H54 (cell line): Measurements from ENCODE around the gene LMO7.
"Not testable (repeated sequence)": the region's sequence is repeated elsewhere in the genome, so short reads cannot be mapped to it uniquely, and the experiment has no call there.

ENCODE experiments used
- DNase-seq: peaks from one replicate; pipeline ENCODE4 v3.0.0; 2011; ENCODE audit warnings: low spot score, mixed read lengths; ENCODE audit not compliant: insufficient read length
- FAIRE-seq: peaks from 3 replicates; lab custom pipeline; 2011; peaks lifted over from hg19 to GRCh38; lab: Jason Lieb, UNC
- POLR2A ChIP-seq: IDR thresholded peaks from 2 replicates; pipeline ENCODE4 v1.6.1; 2011; ENCODE audit warnings: low read depth, mild to moderate bottlenecking, low read length

LMO7 gene

DNA sequence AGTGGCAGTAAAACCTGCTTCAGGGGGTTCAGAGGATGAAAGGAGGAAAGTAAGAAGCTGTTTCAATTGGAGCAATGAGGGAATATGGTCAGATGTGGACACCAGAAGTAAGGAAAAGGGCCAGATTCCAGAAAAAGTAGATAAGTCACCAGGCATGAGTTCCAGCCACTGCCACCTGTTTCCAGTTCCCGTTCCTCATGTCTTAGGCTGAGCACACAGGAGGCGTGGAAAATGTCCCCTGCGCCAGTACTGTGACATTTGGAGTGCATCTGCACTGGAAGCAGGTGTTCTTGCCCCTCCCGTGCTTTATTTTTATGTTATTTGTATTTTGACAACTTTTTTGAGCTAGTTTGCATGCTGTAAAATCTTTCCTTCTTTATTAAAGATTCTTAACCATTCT, 25.3 kb downstream of the LMO7 start:
- TF ChIP-seq POLR2A = no peak
- DNase-seq (no peak), FAIRE-seq (peak; percentile 65)

DNA sequence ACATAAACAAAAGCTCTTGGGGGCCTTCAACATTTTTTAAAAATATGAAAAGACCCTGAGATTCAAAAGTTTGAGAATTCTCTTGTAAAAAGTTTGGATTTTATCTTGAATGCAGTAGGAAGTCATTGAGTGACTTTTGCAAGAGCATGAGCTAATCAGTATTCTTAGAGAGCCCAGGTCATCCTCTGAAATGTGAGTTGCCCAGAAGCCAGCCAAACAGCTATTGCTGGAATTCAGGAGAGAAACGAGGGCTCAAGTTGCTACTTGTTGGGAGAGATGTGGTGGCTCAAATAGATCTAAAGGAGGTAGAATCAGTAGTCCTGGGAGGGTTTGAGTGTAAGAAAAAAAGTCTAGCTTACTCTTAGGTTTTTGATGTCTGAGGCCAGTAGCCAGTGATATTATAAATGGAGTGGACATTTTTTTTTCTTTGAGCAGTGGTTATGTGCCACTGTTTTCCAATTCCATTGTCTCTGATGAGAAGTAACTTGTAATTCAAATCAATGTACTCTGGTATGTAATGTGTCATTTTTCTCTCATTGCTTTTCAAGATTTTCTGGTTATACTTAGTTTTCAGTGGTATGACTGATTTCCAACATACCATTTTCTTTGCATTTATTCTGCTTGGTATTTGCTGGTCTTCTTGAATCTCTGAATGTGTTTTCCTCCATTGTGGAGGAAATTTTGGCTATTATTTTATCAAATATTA, 30.7 kb downstream of the LMO7 start:
- FAIRE-seq = peak; percentile 67
- TF ChIP-seq POLR2A = no peak
- DNase-seq = no peak

- DNase-seq = no peak
- no peak for TF ChIP-seq POLR2A
- peak; percentile 64 for FAIRE-seq
These were observed 33.6 kb downstream of the LMO7 start for GRCh38 chr13:75669706-75670105.

- TF ChIP-seq POLR2A = no peak
- no peak for FAIRE-seq
- no peak for DNase-seq
These were observed 34.4 kb downstream of the LMO7 start for GRCh38 chr13:75670496-75670895.

DNA sequence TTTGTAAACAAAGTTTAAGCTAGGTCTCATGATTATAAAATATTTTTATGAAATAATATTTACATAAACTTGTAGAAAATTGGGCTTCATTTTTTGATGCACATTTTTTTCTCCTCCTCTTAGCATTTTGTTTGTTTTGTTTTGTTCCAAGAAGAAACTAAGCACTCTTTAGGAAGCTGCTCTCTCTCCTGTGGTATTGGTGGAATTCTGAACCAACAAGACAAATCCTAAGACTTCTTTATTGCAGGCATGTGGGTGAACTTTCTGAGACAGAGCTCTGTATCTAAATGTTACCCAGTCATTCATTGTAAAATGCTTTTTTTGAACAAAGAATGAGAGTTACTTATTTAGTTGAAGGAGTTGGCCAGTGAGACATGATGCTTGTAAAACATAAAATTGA, 39.3 kb downstream of the LMO7 start:
- FAIRE-seq (no peak), DNase-seq (no peak)
- TF ChIP-seq POLR2A = no peak

DNA sequence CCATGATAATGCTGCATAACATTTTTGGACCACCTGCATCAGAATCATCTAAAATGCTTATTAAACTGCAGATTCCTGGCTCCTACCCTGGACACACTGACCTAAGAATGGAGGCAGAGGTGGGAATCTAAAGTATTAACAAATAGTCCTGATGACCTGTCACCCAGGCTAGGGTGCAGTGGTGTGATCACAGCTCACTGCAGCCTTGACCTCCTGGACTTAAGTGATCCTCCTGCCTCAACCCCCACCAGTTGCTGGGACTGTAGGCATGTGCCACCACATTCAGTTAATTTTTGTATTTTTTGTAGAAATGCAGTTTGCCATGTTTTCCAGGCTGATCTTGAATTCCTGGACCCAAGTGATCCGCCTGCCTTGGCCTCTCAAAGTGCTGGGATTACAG, 43.3 kb downstream of the LMO7 start:
- FAIRE-seq (no peak), DNase-seq (no peak)
- no peak for TF ChIP-seq POLR2A

DNA sequence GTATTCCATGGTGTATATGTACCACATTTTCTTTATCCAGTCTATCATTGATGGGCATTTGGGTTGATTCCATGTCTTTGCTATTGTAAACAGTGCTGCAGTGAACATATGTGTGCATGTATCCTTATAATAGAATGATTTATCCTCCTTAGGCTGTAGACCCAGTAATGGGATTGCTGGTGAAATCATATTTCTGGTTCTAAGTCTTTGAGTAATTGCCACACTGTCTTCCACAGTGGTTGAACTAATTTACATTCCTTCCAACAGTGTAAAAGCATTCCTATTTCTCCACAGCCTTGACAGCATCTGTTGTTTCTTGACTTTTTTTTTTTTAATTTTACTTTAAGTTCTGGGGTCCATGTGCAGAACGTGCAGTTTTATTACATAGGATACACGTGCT, 44.1 kb downstream of the LMO7 start:
- DNase-seq, FAIRE-seq: not testable (repeated sequence)

DNA sequence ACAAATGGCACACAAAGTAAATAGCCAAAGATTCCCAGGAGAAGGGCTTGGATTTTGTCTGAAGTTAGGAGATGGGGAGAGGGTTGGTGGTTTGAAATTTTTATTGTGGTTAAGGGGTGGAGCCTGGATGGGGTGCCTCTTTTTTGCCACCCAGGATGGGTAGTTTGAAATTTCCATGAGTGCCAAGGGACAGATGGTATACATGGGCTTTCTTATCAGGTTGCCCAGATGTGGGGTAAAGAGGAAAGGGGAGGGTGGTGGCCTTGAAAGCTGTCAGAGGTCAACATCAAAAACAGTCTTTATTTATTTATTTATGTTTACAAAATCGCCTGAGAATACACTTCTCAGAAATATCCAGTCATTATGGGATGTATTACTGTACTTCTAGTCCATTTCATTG, 46.2 kb downstream of the LMO7 start:
- no peak for DNase-seq
- no peak for FAIRE-seq
- TF ChIP-seq POLR2A = no peak

- FAIRE-seq (peak; percentile 90), DNase-seq (no peak)
- no peak for TF ChIP-seq POLR2A
These were observed 49.1 kb downstream of the LMO7 start for GRCh38 chr13:75685239-75685697.

GRCh38 chr13:75687150-75687763, 51.1 kb downstream of the LMO7 start:
- DNase-seq (no peak), FAIRE-seq (no peak)
- no peak for TF ChIP-seq POLR2A

GRCh38 chr13:75689686-75690085, 53.6 kb downstream of the LMO7 start:
- no peak for TF ChIP-seq POLR2A
- FAIRE-seq (no peak), DNase-seq (no peak)

DNA sequence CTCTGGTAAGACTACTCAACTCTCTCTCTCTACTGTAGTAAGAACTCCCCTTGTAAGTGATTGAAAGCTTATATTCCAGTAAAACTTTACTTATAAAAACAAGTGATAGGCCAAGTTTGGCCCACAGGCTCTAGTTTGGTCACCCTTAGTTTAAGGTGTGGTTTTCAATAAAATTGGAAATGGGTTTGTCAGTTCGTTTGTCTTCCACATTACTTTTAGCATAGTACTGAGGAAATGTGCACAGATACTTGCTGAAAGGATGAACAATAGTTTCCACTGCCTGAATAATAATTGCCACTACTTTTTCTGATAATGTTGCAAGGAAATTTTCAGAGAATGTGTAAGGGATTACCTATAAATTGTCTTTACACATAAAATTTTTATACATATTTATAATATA, 54.5 kb downstream of the LMO7 start:
- no peak for TF ChIP-seq POLR2A
- DNase-seq (no peak), FAIRE-seq (no peak)

- no peak for FAIRE-seq
- no peak for TF ChIP-seq POLR2A
- no peak for DNase-seq
These were observed 55.1 kb downstream of the LMO7 start for GRCh38 chr13:75691183-75691582.

DNA sequence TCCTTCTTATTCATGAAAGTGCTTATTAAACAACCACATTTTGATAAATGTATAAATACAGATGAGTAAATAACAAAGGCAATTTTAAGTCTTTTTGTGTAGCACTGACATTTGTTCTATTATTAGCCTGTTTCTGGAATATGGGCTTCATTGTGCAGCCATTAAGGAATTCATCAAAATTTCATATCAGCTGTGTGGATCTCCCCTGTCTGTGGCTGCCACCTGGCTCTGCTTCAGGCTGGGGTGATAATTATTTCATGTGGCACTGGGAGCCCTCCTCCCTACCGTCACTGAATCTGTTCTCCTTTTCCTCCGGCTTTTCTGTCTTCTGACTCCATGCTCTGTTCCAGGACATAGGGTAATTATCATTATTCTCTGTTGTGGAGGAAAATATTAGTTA, 57.1 kb downstream of the LMO7 start:
- no peak for TF ChIP-seq POLR2A
- no peak for DNase-seq
- no peak for FAIRE-seq

DNA sequence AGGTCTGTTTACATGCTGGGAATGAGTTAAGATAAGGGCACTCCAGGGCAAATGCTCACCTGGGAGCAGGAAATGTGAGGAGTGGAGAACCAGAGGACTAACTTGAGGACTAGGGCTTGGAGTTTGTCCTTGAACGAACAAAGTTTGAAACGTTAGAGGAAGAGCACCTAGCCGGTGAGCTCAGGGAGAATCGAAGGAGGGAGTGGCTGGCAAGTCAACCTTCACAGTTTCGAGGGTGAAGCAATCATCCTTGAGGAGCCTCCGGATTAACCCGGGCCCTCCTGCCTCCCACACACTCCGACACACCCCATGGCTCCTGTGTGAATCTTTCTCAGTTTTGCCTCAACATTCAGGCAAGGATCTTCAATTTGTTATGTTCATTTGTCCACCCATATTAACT, 58.6 kb downstream of the LMO7 start:
- no peak for TF ChIP-seq POLR2A
- no peak for FAIRE-seq

GRCh38 chr13:75695908-75696307, 59.8 kb downstream of the LMO7 start:
- DNase-seq, FAIRE-seq: not testable (repeated sequence)

More for the DNA sequence above, 58.6 kb downstream of the LMO7 start:
- no peak for DNase-seq
